ENCODE results near the gene LAMC2.

DNA sequence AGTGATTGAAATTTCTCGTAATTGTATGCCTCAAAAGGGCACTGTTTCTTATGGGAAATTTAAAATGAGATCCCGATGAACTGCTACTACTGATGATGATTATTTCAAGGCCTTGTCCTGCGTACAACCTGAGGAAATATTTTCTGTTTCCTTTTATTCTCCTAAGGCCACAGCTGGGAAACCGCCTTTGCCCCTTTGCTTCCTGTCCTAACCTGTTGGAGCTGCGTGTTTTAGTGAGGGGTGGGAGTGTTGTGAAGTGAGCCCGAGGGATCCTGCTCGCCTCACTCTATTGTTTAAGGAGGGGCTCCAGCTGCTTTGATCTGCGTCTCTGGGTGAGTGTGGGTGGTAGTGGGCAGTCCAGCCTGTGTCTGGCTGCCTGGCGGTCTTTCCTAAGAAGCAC lies 14.4 kb downstream of the LAMC2 start:
- TF ChIP-seq, protein P1, sequence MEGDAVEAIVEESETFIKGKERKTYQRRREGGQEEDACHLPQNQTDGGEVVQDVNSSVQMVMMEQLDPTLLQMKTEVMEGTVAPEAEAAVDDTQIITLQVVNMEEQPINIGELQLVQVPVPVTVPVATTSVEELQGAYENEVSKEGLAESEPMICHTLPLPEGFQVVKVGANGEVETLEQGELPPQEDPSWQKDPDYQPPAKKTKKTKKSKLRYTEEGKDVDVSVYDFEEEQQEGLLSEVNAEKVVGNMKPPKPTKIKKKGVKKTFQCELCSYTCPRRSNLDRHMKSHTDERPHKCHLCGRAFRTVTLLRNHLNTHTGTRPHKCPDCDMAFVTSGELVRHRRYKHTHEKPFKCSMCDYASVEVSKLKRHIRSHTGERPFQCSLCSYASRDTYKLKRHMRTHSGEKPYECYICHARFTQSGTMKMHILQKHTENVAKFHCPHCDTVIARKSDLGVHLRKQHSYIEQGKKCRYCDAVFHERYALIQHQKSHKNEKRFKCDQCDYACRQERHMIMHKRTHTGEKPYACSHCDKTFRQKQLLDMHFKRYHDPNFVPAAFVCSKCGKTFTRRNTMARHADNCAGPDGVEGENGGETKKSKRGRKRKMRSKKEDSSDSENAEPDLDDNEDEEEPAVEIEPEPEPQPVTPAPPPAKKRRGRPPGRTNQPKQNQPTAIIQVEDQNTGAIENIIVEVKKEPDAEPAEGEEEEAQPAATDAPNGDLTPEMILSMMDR (conservative IDR thresholded peaks at IDR 0.05 in 1 of 2, IDR thresholded peaks at IDR 0.05 in 1 of 2; ENCODE audit: extremely low read depth in 1 of 2, insufficient read depth in 1 of 2, low read depth in 1 of 2, low read length in 2 of 2), result no peak
- TF ChIP-seq EZH2 (IDR thresholded peaks at IDR 0.05; ENCODE audit: borderline replicate concordance, low read length), result no peak

All from mammary epithelial cell (primary cell).